Activated CD8-positive, alpha-beta memory T cell treated with anti-CD3 and anti-CD28 coated beads, Interleukin-2, amount 10 ng/mL, durations not matched to agents 7 days and 5 days (primary cell): Measurements from ENCODE around the gene MAML3. TPM values are rescaled to one million over a fixed set of nuclear protein-coding genes. Genes with fewer than 3 reads are reported as not detected.

ENCODE experiments used
- ATAC-seq: fragments of 150-1000 bp; cut with Tn5 transposase; one replicate; pipeline ENCODE4 v1.10.0; 2021; ENCODE audit warnings: moderate library complexity
- CTCF ChIA-PET: fragments of 350-600 bp; sonication (Branson Sonifier 250); formaldehyde crosslinking; loops from one replicate; lab custom pipeline; 2021; ENCODE audit warnings: antibody characterized with exemption; lab: Charles Lee
- DNase-seq: peaks from one replicate; pipeline ENCODE4 v3.0.0-alpha.2; 2020
- H3K27ac Mint-ChIP-seq: one replicate; pipeline ENCODE4 v1.8.0; 2021; ENCODE audit warnings: mild to moderate bottlenecking, mixed read lengths
- H3K27me3 Mint-ChIP-seq: one replicate; pipeline ENCODE4 v1.8.0; 2021; ENCODE audit warnings: mixed read lengths
- H3K36me3 Mint-ChIP-seq: one replicate; pipeline ENCODE4 v1.8.0; 2021; ENCODE audit warnings: mild to moderate bottlenecking, mixed read lengths
- H3K4me1 Mint-ChIP-seq: one replicate; pipeline ENCODE4 v1.8.0; 2021; ENCODE audit warnings: mixed read lengths
- H3K4me3 Mint-ChIP-seq: one replicate; pipeline ENCODE4 v1.8.0; 2021; ENCODE audit warnings: mild to moderate bottlenecking, moderate library complexity, mixed read lengths
- H3K9me3 Mint-ChIP-seq: one replicate; pipeline ENCODE4 v1.8.0; 2022; ENCODE audit warnings: low read depth, mixed read lengths
- total RNA-seq, 2 experiments: library from RNA; stranded (reverse); gene quantifications; one replicate each; pipeline ENCODE4 v1.2.3, GENCODE V29; 2021

Gene MAML3
- total RNA-seq, 2 experiments from 2014 or later: 1.8 to 4.3 TPM

DNA sequence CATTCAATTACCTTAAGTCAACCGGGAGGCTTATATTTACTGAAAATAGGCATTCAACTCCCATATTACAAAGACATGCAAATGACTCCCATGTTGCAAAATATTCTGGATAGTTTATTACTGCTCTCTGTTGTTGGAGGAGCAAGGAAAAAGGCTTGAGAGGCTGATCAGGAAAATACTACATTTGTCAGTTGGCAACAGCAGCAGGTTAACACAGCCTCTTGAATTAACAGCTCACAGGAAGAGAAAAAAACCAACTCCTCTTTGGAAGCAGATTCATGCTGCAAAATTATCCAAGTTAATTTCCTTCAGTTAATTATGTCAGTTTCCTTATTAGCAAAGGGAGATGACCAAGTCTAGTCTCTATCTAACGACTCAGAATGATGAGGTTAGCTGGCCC lies 238.9 kb downstream of the MAML3 start:
- peaks cover 39% of the 10 kb centered on the region for H3K27me3 Mint-ChIP-seq
- DNase-seq: no peak
- H3K4me3 Mint-ChIP-seq: no peak overlapping the region
- no peak overlapping the region for H3K27ac Mint-ChIP-seq
- CTCF ChIA-PET: no interaction called here
- ATAC-seq: no peak
- H3K4me1 Mint-ChIP-seq: no peaks in the 10 kb centered on the region
- no peaks in the 10 kb centered on the region for H3K9me3 Mint-ChIP-seq
- no peaks in the 10 kb centered on the region for H3K36me3 Mint-ChIP-seq

GRCh38 chr4:139913995-139914598 lies 239.9 kb downstream of the MAML3 start:
- H3K36me3 Mint-ChIP-seq: no peaks in the 10 kb centered on the region
- no peak overlapping the region for H3K27ac Mint-ChIP-seq
- CTCF ChIA-PET: no interaction called here
- H3K4me1 Mint-ChIP-seq: peaks cover 3% of the 10 kb centered on the region
- H3K4me3 Mint-ChIP-seq: no peak overlapping the region
- peaks cover 33% of the 10 kb centered on the region for H3K27me3 Mint-ChIP-seq
- no peak for ATAC-seq
- no peak for DNase-seq
- H3K9me3 Mint-ChIP-seq: no peaks in the 10 kb centered on the region

DNA sequence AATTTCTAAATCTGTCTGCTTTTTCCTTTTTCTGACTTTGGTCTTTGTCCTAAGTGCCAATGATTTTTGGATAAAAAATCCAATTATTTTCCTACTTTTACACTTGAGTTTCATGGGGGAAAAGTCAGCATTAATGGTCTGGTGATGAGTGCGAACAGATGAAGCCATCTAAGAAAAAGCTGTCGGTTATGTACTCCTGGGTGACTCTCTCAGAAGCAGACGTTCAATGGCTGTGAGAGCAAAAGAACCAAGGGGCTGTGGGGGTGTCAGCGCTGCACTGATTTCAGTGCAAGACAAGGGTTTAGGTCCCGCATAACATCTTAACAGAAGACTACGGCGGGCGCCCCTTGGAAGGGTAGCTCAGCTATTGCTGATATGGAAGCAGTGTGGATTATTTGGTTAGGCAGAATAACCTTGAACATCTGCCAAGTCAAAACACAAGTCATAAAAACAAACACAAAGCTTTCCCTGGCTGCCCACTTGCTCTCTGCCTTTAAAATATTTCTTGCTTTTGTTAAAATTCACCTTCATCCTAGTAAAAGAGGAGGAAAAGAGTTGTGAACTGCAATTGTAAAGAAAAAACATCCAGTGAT lies 240.5 kb downstream of the MAML3 start:
- CTCF ChIA-PET: no interaction called here
- H3K36me3 Mint-ChIP-seq: no peaks in the 10 kb centered on the region
- H3K27me3 Mint-ChIP-seq: peaks cover 30% of the 10 kb centered on the region
- DNase-seq (no peak), ATAC-seq (no peak)
- H3K4me3 Mint-ChIP-seq: no peak overlapping the region
- peaks cover 3% of the 10 kb centered on the region for H3K4me1 Mint-ChIP-seq
- no peak overlapping the region for H3K27ac Mint-ChIP-seq
- H3K9me3 Mint-ChIP-seq: no peaks in the 10 kb centered on the region

GRCh38 chr4:139912445-139912844 lies 241.5 kb downstream of the MAML3 start:
- H3K27ac Mint-ChIP-seq: no peak overlapping the region
- ATAC-seq (no peak), DNase-seq (no peak)
- no peaks in the 10 kb centered on the region for H3K36me3 Mint-ChIP-seq
- H3K4me1 Mint-ChIP-seq: peaks cover 3% of the 10 kb centered on the region
- CTCF ChIA-PET: no interaction called here
- H3K27me3 Mint-ChIP-seq: peaks cover 22% of the 10 kb centered on the region
- H3K9me3 Mint-ChIP-seq: no peaks in the 10 kb centered on the region
- no peak overlapping the region for H3K4me3 Mint-ChIP-seq

DNA sequence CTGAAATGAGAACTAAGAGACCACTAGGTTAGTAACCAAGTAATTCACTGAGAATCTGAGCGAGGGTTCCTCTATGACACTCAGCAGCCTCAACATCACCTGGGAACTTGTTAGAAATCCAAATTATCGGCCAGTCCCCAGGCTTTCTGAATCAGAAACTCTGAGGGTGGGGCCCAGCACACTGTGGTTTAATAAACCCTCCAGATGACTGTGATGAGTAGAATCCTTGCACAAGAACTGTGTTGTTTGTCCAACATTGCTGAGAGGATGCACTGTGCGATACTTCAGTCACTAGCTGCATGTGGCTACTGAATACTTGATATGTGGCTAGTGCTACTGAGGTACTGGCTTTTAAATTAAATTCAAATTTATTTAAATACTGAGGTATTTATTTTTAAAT lies 243.9 kb downstream of the MAML3 start:
- Mint-ChIP-seq H3K4me3 (no peak overlapping the region), H3K4me1 (peaks cover 3% of the 10 kb centered on the region), H3K36me3 (no peaks in the 10 kb centered on the region), H3K27me3 (peaks cover 15% of the 10 kb centered on the region), H3K9me3 (no peaks in the 10 kb centered on the region), H3K27ac (no peak overlapping the region)
- CTCF ChIA-PET: no interaction called here
- no peak for DNase-seq
- ATAC-seq: no peak

DNA sequence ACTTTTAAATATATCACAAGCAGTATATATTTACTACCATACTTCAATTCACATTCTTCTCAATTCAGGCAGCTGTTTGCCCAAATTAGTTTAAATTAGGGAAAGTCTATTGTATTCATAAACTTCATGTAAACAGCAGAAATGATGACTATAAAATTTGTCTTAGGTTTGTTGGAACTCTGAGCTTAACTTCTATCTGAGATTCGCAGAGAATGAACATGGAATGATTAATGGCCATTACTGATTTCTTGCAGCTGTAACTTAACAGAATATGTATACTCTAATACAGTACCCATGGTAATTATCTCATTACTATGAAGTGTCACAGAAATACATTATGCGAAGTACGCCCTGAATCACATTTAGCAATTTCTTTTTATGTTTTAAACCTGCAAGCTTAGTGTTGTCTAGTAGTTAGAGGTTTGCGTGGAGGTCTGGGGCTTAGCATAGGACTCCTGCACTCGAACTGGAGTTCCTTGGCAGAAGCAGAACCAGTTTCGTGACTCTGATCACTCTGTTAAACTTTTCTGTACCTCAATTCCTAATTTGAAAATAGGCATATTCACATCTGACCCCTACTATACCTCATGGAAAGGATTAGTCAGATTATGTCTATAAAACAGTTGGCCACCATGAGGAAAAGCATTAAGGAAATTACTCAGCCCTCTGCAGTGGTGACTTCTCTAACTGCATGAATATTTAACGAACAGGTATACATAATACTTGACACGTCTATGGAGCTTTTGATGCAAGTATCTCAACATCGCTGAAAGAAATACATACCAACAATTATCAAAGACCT lies 245.1 kb downstream of the MAML3 start:
- no peak for ATAC-seq
- H3K9me3 Mint-ChIP-seq: peaks cover 2% of the 10 kb centered on the region
- H3K4me3 Mint-ChIP-seq: no peak overlapping the region
- DNase-seq: no peak
- H3K36me3 Mint-ChIP-seq: peaks cover 2% of the 10 kb centered on the region
- peaks cover 14% of the 10 kb centered on the region for H3K4me1 Mint-ChIP-seq
- H3K27me3 Mint-ChIP-seq: peaks cover 9% of the 10 kb centered on the region
- H3K27ac Mint-ChIP-seq: no peak overlapping the region
- CTCF ChIA-PET: interaction anchor here (0.6 to 1.0 kb wide), 2 partner anchors 14 to 66 kb away, joined by 3 read pairs; no protein-coding TSS in a partner anchor

- CTCF ChIA-PET: no interaction called here
- Mint-ChIP-seq H3K9me3 (peaks cover 2% of the 10 kb centered on the region), H3K36me3 (peaks cover 6% of the 10 kb centered on the region), H3K4me1 (peaks cover 18% of the 10 kb centered on the region), H3K4me3 (no peak overlapping the region), H3K27ac (no peak overlapping the region), H3K27me3 (peaks cover 4% of the 10 kb centered on the region)
- ATAC-seq: no peak
- no peak for DNase-seq
Observed at GRCh38 chr4:139907001-139907809, 246.8 kb downstream of the MAML3 start.

GRCh38 chr4:139905489-139905888 lies 248.5 kb downstream of the MAML3 start:
- no peaks in the 10 kb centered on the region for H3K27me3 Mint-ChIP-seq
- H3K27ac Mint-ChIP-seq: no peak overlapping the region
- H3K9me3 Mint-ChIP-seq: peaks cover 2% of the 10 kb centered on the region
- DNase-seq (no peak), ATAC-seq (no peak)
- CTCF ChIA-PET: no interaction called here
- peaks cover 6% of the 10 kb centered on the region for H3K36me3 Mint-ChIP-seq
- H3K4me1 Mint-ChIP-seq: peaks cover 33% of the 10 kb centered on the region
- no peak overlapping the region for H3K4me3 Mint-ChIP-seq

DNA sequence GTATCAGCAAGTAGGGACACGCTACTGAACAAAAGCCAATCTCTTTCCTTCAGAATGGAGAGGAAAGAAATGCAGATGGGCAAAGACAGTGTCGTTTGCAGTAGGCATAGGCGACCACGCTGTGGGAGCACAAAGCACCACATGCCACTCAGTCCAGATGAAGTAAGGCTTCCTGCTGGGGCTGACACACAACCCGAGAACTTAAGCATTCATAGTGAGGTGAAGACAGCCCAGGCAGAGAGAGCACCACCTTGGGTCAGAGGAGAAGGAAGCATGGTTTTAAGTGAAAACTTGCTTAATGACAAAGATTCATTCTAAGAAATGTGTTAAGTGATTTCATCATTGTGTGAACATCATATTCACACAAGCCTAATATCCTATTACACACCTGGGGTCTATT lies 249.6 kb downstream of the MAML3 start:
- CTCF ChIA-PET: no interaction called here
- H3K9me3 Mint-ChIP-seq: peaks cover 2% of the 10 kb centered on the region
- H3K27me3 Mint-ChIP-seq: no peaks in the 10 kb centered on the region
- no peak overlapping the region for H3K4me3 Mint-ChIP-seq
- no peak overlapping the region for H3K27ac Mint-ChIP-seq
- H3K4me1 Mint-ChIP-seq: peaks cover 34% of the 10 kb centered on the region
- H3K36me3 Mint-ChIP-seq: peaks cover 6% of the 10 kb centered on the region
- DNase-seq (no peak), ATAC-seq (no peak)

DNA sequence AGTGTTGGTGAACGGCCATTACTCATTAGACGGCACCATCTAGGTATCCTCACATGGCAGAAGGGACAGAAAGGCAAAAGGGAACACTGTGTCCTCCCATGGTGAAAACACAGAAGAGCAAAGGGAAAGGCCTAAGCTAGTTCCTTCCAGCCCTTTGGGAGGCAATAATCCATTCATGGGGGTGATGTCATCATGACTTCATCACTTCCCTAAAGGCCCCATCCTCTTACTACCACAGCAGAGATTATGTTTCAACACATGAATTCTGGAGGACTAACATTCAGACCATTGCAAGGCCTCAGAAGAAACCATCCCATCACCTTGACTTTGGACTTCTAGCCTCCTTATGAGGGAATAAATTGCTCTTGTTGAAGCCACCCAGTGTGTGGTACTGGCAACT lies 250.1 kb downstream of the MAML3 start:
- H3K27me3 Mint-ChIP-seq: no peaks in the 10 kb centered on the region
- no peak overlapping the region for H3K4me3 Mint-ChIP-seq
- peaks cover 6% of the 10 kb centered on the region for H3K36me3 Mint-ChIP-seq
- ATAC-seq (no peak), DNase-seq (no peak)
- H3K4me1 Mint-ChIP-seq: peaks cover 34% of the 10 kb centered on the region
- no peak overlapping the region for H3K27ac Mint-ChIP-seq
- CTCF ChIA-PET: no interaction called here
- peaks cover 2% of the 10 kb centered on the region for H3K9me3 Mint-ChIP-seq

DNA sequence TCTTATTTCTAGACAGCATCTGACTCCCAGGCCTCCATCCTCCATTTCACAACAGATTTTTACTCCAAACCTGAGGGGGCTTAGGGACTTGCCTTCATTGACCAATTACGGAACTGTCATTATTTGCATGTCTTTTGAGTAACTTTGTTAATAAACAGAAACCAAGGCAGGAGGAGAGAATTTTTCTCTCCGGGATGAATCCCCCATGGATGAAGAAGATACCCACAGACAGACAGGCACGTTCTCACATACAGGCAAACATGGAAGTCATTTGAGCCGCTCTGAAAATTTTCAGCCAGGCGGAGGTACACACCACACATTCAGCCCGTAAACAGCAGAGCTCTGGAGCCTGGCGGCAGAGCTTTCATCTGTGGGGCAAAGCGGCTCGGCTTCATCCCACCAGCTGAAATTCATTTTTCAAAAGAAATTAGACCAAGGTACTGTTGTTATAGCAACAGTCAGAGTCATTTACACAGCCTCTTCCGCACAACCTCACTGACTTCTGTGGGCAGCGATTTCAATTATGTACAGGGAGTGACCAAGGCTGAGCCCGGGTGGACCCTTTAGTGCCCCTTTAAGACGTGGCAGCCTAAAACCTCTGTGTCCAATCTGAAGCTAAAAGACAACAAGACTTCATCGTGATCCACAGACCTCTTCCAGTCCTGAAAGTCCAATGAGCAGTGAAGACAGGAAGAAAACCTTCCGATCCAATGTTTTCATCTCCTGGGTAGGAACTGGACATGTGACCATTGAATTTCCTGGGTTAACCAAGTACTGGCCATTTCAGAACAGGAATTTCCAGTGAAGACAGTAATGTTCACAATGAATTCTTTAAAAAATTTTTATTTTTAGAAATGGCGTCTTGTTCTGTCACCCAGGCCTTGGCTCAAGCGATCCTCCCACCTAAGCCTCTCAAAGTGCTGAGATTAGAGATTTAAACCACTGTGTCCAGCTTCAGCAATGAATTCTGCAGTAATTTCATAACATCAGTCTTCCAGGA lies 251.4 kb downstream of the MAML3 start:
- Mint-ChIP-seq H3K27me3 (no peaks in the 10 kb centered on the region), H3K36me3 (peaks cover 6% of the 10 kb centered on the region), H3K4me1 (peaks cover 42% of the 10 kb centered on the region), H3K27ac (no peak overlapping the region), H3K9me3 (peaks cover 2% of the 10 kb centered on the region), H3K4me3 (no peak overlapping the region)
- DNase-seq (no peak), ATAC-seq (no peak)
- CTCF ChIA-PET: no interaction called here

DNA sequence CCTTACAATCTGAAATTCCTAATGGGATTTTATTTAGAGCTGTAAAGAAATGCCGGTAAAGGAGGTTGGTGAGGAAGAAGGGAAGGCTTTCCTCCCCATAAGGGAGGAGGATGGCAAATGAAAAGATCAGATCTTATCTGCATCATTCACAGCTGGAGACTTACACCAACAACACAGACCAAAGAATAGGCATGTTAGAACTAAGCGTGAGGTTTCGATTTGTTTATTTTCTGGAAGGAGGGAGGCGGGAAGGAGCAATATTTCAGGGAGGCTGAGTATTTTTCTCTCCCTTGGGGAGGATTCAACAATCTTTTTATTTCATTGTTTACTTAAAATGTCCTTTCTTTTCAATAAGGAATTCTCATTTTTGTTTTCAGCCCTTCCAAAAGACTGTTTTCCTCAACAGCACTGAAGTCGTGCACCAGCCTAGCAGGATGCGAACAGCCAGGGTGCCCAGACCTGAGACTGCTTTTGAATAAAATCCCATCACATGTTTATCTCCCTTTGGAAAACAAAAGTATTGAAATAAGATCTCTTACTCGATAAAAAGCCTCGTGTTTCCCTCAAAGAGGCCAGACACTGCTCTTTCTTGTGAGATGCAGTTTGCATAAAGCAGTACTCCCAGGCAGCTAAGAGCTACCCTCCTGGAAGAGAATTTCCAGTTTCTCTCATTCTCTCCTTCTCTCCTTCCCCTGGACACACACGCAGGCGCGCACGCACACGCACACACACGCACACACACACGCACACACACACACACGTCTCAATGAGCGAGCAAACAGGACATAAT lies 252.3 kb downstream of the MAML3 start:
- Mint-ChIP-seq H3K27me3 (no peaks in the 10 kb centered on the region), H3K27ac (no peak overlapping the region), H3K9me3 (peaks cover 2% of the 10 kb centered on the region), H3K4me3 (no peak overlapping the region), H3K4me1 (peaks cover 42% of the 10 kb centered on the region), H3K36me3 (peaks cover 6% of the 10 kb centered on the region)
- CTCF ChIA-PET: no interaction called here
- ATAC-seq (no peak), DNase-seq (no peak)
